Naive B cell (primary cell): Measurements from ENCODE around the gene SLC32A1. TPM values are rescaled to one million over a fixed set of nuclear protein-coding genes. Genes with fewer than 3 reads are reported as not detected.
A peak's percentile ranks its signal among the peaks of the same experiment; 100 is the strongest.

Experiments used
- ATAC-seq, 2 donors: fragments of 150-1000 bp; cut with Tn5 transposase; 2 replicates each; pipeline ENCODE4 v1.10.0; 2021; ENCODE audit warnings: low read depth in 2 of 2, mild to moderate bottlenecking in 2 of 2, moderate library complexity in 2 of 2
- DNase-seq: peaks from one replicate; pipeline ENCODE4 v3.0.0; 2022
- H3K27ac Mint-ChIP-seq, 6 donors: one replicate each; pipeline ENCODE4 v1.8.0; 2020 to 2022; ENCODE audit warnings: mild to moderate bottlenecking in 6 of 6, mixed read lengths in 6 of 6, moderate library complexity in 5 of 6, inconsistent platforms in 2 of 6
- H3K27me3 Mint-ChIP-seq, 3 donors: one replicate each; pipeline ENCODE4 v1.8.0; 2021 to 2022; ENCODE audit warnings: mixed read lengths in 3 of 3, mild to moderate bottlenecking in 1 of 3
- H3K36me3 Mint-ChIP-seq, 2 donors: one replicate each; pipeline ENCODE4 v1.8.0; 2020 to 2022; ENCODE audit warnings: mixed read lengths in 2 of 2, inconsistent platforms in 1 of 2, mild to moderate bottlenecking in 1 of 2
- H3K4me1 Mint-ChIP-seq, 3 donors: one replicate each; pipeline ENCODE4 v1.8.0; 2020 to 2022; ENCODE audit warnings: mixed read lengths in 3 of 3, inconsistent platforms in 1 of 3, mild to moderate bottlenecking in 1 of 3, moderate library complexity in 1 of 3
- H3K4me3 Mint-ChIP-seq, 8 donors: one replicate each; pipeline ENCODE4 v1.8.0; 2020 to 2022; ENCODE audit warnings: mild to moderate bottlenecking in 8 of 8, mixed read lengths in 8 of 8, moderate library complexity in 8 of 8, inconsistent platforms in 2 of 8
- H3K9me3 Mint-ChIP-seq, 7 donors: one replicate each; pipeline ENCODE4 v1.8.0; 2020 to 2022; ENCODE audit warnings: mixed read lengths in 7 of 7, mild to moderate bottlenecking in 5 of 7, inconsistent platforms in 2 of 7, moderate library complexity in 1 of 7
- polyA plus RNA-seq, 6 donors: library from polyadenylated mRNA; unstranded; fragments of 300-500 nt; fragmentation: Illumina TruSeq; gene quantifications; one replicate each; pipeline ENCODE4 v1.2.3, GENCODE V29; 2021; ENCODE audit warnings: low read depth in 6 of 6

SLC32A1 gene
- polyA plus RNA-seq, 6 donors from 2014 or later: not detected

- Mint-ChIP-seq H3K4me3 (peak overlapping the region; percentile 50 to 86 (median 72)), H3K9me3 (peaks cover 2 to 35% (median 17%) of the 10 kb centered on the region in 7 donors), H3K4me1 (peaks cover 67 to 87% (median 79%) of the 10 kb centered on the region in 3 donors), H3K27ac (peak overlapping the region in 5 of 6 donors; percentile 80 to 99 (median 97)), H3K36me3 (peaks cover 5 to 35% of the 10 kb centered on the region in 2 donors), H3K27me3 (peaks cover 76 to 98% (median 94%) of the 10 kb centered on the region in 3 donors)
- DNase-seq (no peak), ATAC-seq (no peak)
These were observed 3.4 kb downstream of the SLC32A1 start for GRCh38 chr20:38727607-38728190.

- no peak for ATAC-seq
- H3K4me3 Mint-ChIP-seq: peak overlapping the region; percentile 32 to 78 (median 72)
- H3K4me1 Mint-ChIP-seq: peaks cover 63 to 82% (median 73%) of the 10 kb centered on the region in 3 donors
- peak overlapping the region in 5 of 6 donors; percentile 80 to 99 (median 97) for H3K27ac Mint-ChIP-seq
- peaks cover 5 to 35% of the 10 kb centered on the region in 2 donors for H3K36me3 Mint-ChIP-seq
- peaks cover 76 to 98% (median 94%) of the 10 kb centered on the region in 3 donors for H3K27me3 Mint-ChIP-seq
- H3K9me3 Mint-ChIP-seq: peaks cover 2 to 35% (median 15%) of the 10 kb centered on the region in 7 donors
- no peak for DNase-seq
These were observed 4.0 kb downstream of the SLC32A1 start for GRCh38 chr20:38728191-38728781.

- ATAC-seq: no peak
- Mint-ChIP-seq H3K9me3 (peaks cover 2 to 35% (median 15%) of the 10 kb centered on the region in 7 donors), H3K27me3 (peaks cover 80 to 98% (median 97%) of the 10 kb centered on the region in 3 donors), H3K4me3 (peak overlapping the region; percentile 62 to 82 (median 73)), H3K27ac (peak overlapping the region in 5 of 6 donors; percentile 50 to 95 (median 76)), H3K36me3 (peaks cover 5 to 35% of the 10 kb centered on the region in 2 donors), H3K4me1 (peaks cover 61 to 77% (median 69%) of the 10 kb centered on the region in 3 donors)
- peak; percentile 16 for DNase-seq
These were observed 4.8 kb downstream of the SLC32A1 start for GRCh38 chr20:38728911-38729642.

DNA sequence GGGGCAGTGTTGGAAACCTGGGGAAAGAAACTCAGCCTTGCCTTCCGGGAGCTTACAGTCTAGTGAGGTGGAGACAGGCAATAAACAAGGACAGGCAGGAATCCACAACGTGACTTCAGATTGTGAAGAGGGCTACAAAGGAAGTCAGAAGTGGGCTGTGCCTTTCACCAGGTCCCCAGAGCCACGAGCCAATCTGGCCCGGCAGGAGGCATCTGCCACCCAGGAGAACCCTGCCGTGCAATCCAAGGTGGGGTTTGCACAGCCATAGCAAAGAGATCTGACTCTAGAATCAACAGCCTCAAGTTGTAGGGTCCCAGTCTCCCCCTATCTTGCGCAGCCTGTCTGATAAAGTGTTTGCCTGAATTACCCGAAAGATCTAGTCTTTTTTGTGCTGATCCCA lies 5.5 kb downstream of the SLC32A1 start:
- DNase-seq (no peak), ATAC-seq (no peak)
- peaks cover 85 to 99% (median 98%) of the 10 kb centered on the region in 3 donors for H3K27me3 Mint-ChIP-seq
- H3K4me1 Mint-ChIP-seq: peaks cover 57 to 70% (median 66%) of the 10 kb centered on the region in 3 donors
- peaks cover 2 to 35% (median 15%) of the 10 kb centered on the region in 7 donors for H3K9me3 Mint-ChIP-seq
- peak overlapping the region in 6 of 8 donors; percentile 62 to 81 (median 68) for H3K4me3 Mint-ChIP-seq
- peaks cover 5 to 35% of the 10 kb centered on the region in 2 donors for H3K36me3 Mint-ChIP-seq
- H3K27ac Mint-ChIP-seq: peak overlapping the region in 4 of 6 donors; percentile 76 to 97 (median 90)

DNA sequence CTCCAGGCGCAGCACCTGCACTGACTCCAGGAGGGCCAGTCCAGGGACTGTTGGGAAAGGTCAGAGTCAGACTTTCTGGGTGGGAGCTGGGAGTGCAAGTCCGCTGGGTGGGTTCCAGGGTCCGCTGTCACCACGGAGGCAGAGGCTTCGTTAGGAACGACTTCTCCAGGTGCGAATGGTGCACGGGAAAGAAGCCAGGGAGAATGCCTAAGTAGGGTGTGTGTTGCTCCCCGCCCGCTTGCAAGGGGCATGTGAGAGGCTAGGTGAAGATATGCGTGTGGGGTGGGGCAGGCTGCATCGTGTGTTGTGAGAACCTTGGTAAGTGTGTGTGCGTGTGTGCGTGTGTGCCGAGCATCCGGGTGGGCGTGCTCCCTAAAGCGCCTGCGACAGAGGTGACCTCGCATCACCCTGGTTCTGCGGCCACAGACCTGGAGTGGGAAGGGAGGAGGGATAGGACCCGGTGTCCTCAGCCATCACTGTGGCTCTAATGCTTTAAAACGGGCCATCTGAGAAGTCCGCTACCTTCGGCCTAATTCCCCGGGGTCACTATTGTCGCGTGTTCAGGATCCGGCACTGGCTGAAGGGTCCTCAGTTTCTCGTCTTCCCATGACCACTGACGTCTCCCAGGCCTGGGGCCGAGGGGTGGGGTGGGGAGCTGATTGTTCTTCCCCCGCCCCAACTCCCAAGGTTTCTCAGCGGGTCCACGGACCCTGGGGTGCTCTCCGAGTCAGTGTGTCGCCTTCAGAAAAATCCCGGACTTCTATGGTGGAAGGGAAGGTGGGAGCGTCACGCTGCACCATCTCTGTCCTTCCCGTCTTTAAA lies 6.1 kb downstream of the SLC32A1 start:
- H3K4me1 Mint-ChIP-seq: peaks cover 50 to 64% (median 61%) of the 10 kb centered on the region in 3 donors
- no peak for DNase-seq
- no peak for ATAC-seq

GRCh38 chr20:38730989-38731737 lies 6.9 kb downstream of the SLC32A1 start:
- Mint-ChIP-seq H3K27ac (peak overlapping the region in 3 of 6 donors; percentile 66 to 97 (median 95)), H3K4me3 (peak overlapping the region; percentile 45 to 88 (median 68)), H3K4me1 (peaks cover 44 to 56% (median 55%) of the 10 kb centered on the region in 3 donors), H3K9me3 (peaks cover 2 to 35% (median 11%) of the 10 kb centered on the region in 7 donors), H3K27me3 (peaks cover 88 to 99% (median 98%) of the 10 kb centered on the region in 3 donors), H3K36me3 (peaks cover 5 to 26% of the 10 kb centered on the region in 2 donors)
- ATAC-seq: peak; percentile 67 to 72
- peak; percentile 51 for DNase-seq

More for the DNA sequence above, 6.1 kb downstream of the SLC32A1 start:
- H3K4me3 Mint-ChIP-seq: peak overlapping the region; percentile 45 to 88 (median 68)
- peaks cover 87 to 99% (median 98%) of the 10 kb centered on the region in 3 donors for H3K27me3 Mint-ChIP-seq
- H3K27ac Mint-ChIP-seq: peak overlapping the region in 4 of 6 donors; percentile 76 to 97 (median 90)
- peaks cover 5 to 31% of the 10 kb centered on the region in 2 donors for H3K36me3 Mint-ChIP-seq
- H3K9me3 Mint-ChIP-seq: peaks cover 2 to 35% (median 13%) of the 10 kb centered on the region in 7 donors

GRCh38 chr20:38731738-38732113 lies 7.4 kb downstream of the SLC32A1 start:
- DNase-seq: no peak
- Mint-ChIP-seq H3K4me1 (peaks cover 40 to 51% (median 50%) of the 10 kb centered on the region in 3 donors), H3K27me3 (peaks cover 85 to 99% (median 98%) of the 10 kb centered on the region in 3 donors), H3K36me3 (peaks cover 5 to 21% of the 10 kb centered on the region in 2 donors), H3K27ac (peak overlapping the region in 2 of 6 donors; percentile 20 to 95), H3K9me3 (peaks cover 2 to 33% (median 11%) of the 10 kb centered on the region in 7 donors), H3K4me3 (peak overlapping the region in 5 of 8 donors; percentile 34 to 88 (median 69))
- no peak for ATAC-seq

DNA sequence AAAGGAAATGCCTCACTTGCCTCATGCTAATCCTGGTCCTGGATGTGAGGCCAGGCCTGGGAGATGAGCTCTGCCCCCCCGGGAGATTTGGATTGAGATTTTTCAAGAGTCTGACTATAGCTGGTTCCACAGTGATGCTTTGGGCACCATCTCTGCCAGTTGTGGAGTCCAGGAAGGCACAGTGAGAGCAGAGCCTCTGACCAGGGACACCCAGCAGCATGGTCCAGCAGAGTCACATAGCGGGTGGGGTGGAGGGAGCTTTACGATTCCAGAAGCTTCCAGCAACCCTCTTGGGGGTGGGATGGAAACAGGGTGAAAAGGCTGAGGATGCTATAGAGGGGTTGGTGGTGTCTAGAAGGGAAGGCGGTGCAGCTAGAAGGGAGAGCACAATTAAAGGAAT lies 8.7 kb downstream of the SLC32A1 start:
- H3K9me3 Mint-ChIP-seq: peaks cover 0 to 20% (median 8%) of the 10 kb centered on the region in 7 donors
- peaks cover 5 to 8% of the 10 kb centered on the region in 2 donors for H3K36me3 Mint-ChIP-seq
- DNase-seq (no peak), ATAC-seq (no peak)
- H3K4me1 Mint-ChIP-seq: peaks cover 27 to 39% (median 38%) of the 10 kb centered on the region in 3 donors
- no peak overlapping the region for H3K4me3 Mint-ChIP-seq
- H3K27me3 Mint-ChIP-seq: peaks cover 80 to 93% (median 91%) of the 10 kb centered on the region in 3 donors
- H3K27ac Mint-ChIP-seq: peak overlapping the region in 1 of 6 donors; percentile 20

GRCh38 chr20:38735172-38735571 lies 10.9 kb downstream of the SLC32A1 start:
- DNase-seq: no peak
- Mint-ChIP-seq H3K36me3 (no peaks in the 10 kb centered on the region), H3K4me1 (peaks cover 12 to 19% (median 17%) of the 10 kb centered on the region in 3 donors), H3K27me3 (peaks cover 70 to 90% (median 89%) of the 10 kb centered on the region in 3 donors), H3K4me3 (no peak overlapping the region), H3K9me3 (peaks cover 0 to 6% (median under 1%) of the 10 kb centered on the region in 7 donors), H3K27ac (no peak overlapping the region)
- ATAC-seq: no peak

DNA sequence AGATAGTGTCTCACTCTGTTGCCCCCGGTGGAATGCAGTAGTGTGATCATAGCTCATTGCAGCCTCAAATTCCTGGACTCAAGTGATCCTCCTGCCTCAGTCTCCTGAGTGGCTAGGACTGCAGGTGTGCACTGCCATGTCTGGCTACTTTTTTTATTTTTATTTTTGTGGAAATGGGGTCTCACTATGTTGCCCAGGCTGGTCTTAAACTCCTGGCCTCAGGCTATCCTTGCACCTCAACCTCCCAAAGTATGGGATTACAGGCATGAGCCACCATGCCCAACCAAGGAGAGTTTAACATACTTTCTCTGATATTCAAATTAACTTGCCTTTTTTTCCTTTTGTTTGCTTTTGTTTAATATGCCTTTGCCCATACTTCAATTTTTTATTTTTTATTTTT lies 13.6 kb downstream of the SLC32A1 start:
- Mint-ChIP-seq H3K4me1 (no peaks in the 10 kb centered on the region), H3K27me3 (peaks cover 73 to 90% (median 89%) of the 10 kb centered on the region in 3 donors), H3K36me3 (no peaks in the 10 kb centered on the region), H3K9me3 (peaks cover 0 to 3% (median 0%) of the 10 kb centered on the region in 7 donors), H3K27ac (no peak overlapping the region), H3K4me3 (no peak overlapping the region)
- ATAC-seq (no peak), DNase-seq (no peak)

DNA sequence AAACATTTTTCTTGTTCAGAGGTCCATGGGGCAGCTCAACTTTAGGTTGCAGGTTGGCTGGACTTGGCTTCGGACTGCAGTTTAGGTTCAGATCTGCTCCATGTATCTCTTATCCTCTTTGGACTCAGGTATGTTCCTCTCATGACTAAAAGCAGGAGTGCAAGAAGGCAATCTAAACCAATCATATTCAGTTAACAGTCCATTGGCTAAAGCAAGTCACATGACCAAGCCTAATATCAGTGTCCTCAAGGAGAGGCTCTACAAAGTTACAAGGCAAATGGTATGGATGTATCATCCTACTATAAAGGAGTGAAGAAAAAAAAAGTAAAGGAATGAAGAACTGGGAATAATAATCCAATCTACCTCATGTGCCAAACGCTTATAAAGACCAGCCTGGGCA lies 21.5 kb downstream of the SLC32A1 start:
- Mint-ChIP-seq H3K27me3 (peaks cover 30 to 32% (median 30%) of the 10 kb centered on the region in 3 donors), H3K4me3 (peak overlapping the region in 1 of 8 donors; percentile 57), H3K36me3 (no peaks in the 10 kb centered on the region), H3K4me1 (peaks cover 15 to 23% (median 17%) of the 10 kb centered on the region in 3 donors), H3K9me3 (no peaks in the 10 kb centered on the region), H3K27ac (no peak overlapping the region)
- DNase-seq: no peak
- ATAC-seq: no peak
